Adrenal gland (tissue), 5 donors: Measurements from ENCODE around the gene KDM4C.
"Not testable (repeated sequence)": the region's sequence is repeated elsewhere in the genome, so short reads cannot be mapped to it uniquely, and the experiment has no call there.

Experiments
- POLR2A ChIP-seq, 2 donors: fragments of 450-650 bp; IDR thresholded peaks; one replicate each; pipeline ENCODE4 v1.6.1; 2017; ENCODE audit warnings: antibody characterized with exemption in 2 of 2, mild to moderate bottlenecking in 2 of 2, moderate library complexity in 1 of 2
- TF ChIP-seq, protein P1 (sequence below), 6 experiments: fragments of 450-650 bp in 4 of 6; fragments of 200-600 bp in 2 of 6; sonication (generic) in 1 of 6; IDR thresholded peaks; 1 replicate in 5 of 6; 2 replicates in 1 of 6; pipeline versions ENCODE4 v1.5.1 to v1.8.0; 2016 to 2021; ENCODE audit warnings: antibody characterized with exemption in 6 of 6, mild to moderate bottlenecking in 2 of 6, moderate library complexity in 1 of 6
- donor health status: DM: no; HTN: no; CAD: no.

GRCh38 chr9:6807669-6808068 lies 49.9 kb downstream of the KDM4C start:
- TF ChIP-seq, protein P1, sequence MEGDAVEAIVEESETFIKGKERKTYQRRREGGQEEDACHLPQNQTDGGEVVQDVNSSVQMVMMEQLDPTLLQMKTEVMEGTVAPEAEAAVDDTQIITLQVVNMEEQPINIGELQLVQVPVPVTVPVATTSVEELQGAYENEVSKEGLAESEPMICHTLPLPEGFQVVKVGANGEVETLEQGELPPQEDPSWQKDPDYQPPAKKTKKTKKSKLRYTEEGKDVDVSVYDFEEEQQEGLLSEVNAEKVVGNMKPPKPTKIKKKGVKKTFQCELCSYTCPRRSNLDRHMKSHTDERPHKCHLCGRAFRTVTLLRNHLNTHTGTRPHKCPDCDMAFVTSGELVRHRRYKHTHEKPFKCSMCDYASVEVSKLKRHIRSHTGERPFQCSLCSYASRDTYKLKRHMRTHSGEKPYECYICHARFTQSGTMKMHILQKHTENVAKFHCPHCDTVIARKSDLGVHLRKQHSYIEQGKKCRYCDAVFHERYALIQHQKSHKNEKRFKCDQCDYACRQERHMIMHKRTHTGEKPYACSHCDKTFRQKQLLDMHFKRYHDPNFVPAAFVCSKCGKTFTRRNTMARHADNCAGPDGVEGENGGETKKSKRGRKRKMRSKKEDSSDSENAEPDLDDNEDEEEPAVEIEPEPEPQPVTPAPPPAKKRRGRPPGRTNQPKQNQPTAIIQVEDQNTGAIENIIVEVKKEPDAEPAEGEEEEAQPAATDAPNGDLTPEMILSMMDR (IDR thresholded peaks at IDR 0.05), result not testable (repeated sequence)
- TF ChIP-seq POLR2A (IDR thresholded peaks at IDR 0.05), result not testable (repeated sequence)
